Ascending aorta (tissue), 2 donors: Measurements from ENCODE around the gene UNC5C. TPM values are rescaled to one million over a fixed set of nuclear protein-coding genes. Genes with fewer than 3 reads are reported as not detected.

ENCODE experiments used
- DNase-seq, 2 donors: peaks; one replicate each; pipeline ENCODE4 v3.0.0-alpha.2; 2019; ENCODE audit warnings: low spot score in 2 of 2
- H3K27ac ChIP-seq, 2 donors: fragments of 200-600 bp; sonication (generic); one replicate each; pipeline ENCODE4 v1.5.1; 2016 to 2017; ENCODE audit warnings: mild to moderate bottlenecking in 1 of 2
- H3K27me3 ChIP-seq: fragments of 200-600 bp; sonication (generic); one replicate; pipeline ENCODE4 v1.5.1; 2017
- H3K36me3 ChIP-seq, 2 donors: fragments of 200-600 bp; sonication (generic); one replicate each; pipeline ENCODE4 v1.5.1; 2016
- H3K4me1 ChIP-seq, 2 donors: fragments of 200-600 bp; sonication (generic); one replicate each; pipeline ENCODE4 v1.5.1; 2016 to 2017; ENCODE audit warnings: mild to moderate bottlenecking in 1 of 2
- H3K4me3 ChIP-seq, 2 donors: fragments of 200-600 bp; sonication (generic); one replicate each; pipeline ENCODE4 v1.5.1; 2016 to 2017; ENCODE audit warnings: mild to moderate bottlenecking in 1 of 2
- H3K9me3 ChIP-seq, 2 donors: fragments of 200-600 bp; sonication (generic); one replicate each; pipeline ENCODE4 v1.5.1; 2016
- CTCF ChIP-seq, 3 experiments: fragments of 200-600 bp in 2 of 3; fragments of 450-650 bp in 1 of 3; sonication (generic) in 2 of 3; IDR thresholded peaks; one replicate each; pipeline ENCODE4 v1.5.1; 2016 to 2019; ENCODE audit warnings: antibody characterized with exemption in 3 of 3, mild to moderate bottlenecking in 1 of 3, moderate library complexity in 1 of 3
- intact Hi-C: fragments of 100-400 bp; cut with DNase I; formaldehyde crosslinking; loops from one replicate; pipeline ENCODE4 v1.15.1; 2023
- total RNA-seq: library from RNA; depleted of rRNA; stranded (reverse); fragments of >200 nt; gene quantifications from one replicate; pipeline ENCODE4 v1.1.0, GENCODE V29; 2016

UNC5C gene
- total RNA-seq, 1 donor from 2014 or later, result 13.3 TPM

DNA sequence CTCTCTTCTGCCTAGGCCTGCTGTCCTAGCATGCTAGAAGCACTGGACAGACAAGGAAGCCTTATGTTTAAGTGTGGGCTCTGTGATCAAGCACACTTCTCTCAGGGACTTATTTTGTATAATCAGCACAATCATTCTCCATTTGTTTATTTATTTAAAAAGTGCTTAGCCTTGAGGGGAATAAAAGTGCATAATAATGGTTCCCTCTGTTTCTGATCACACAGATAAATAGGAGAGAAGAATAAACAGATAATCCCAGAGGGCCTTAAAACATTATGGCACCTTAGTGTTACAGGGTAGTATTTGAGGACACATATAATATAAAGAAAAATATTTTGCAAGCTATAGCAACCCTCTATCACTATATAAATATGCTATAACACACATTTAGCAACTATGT, 146.5 kb downstream of the UNC5C start:
- Histone ChIP-seq H3K9me3 (no peaks in the 10 kb centered on the region), H3K36me3 (no peaks in the 10 kb centered on the region)
- no peak for DNase-seq

GRCh38 chr4:95398217-95398616, 150.6 kb downstream of the UNC5C start:
- no peaks in the 10 kb centered on the region for H3K27me3 ChIP-seq
- no peak for DNase-seq
- intact Hi-C loops, result no loop called here
- H3K9me3 ChIP-seq, result no peaks in the 10 kb centered on the region
- no peak overlapping the region for H3K4me3 ChIP-seq
- no peaks in the 10 kb centered on the region for H3K36me3 ChIP-seq
- H3K27ac ChIP-seq, result no peak overlapping the region
- peaks cover 0 to 2% of the 10 kb centered on the region in 2 donors for H3K4me1 ChIP-seq
- TF ChIP-seq CTCF (IDR thresholded peaks at IDR 0.05), result no peak

More for the DNA sequence above, 146.5 kb downstream of the UNC5C start:
- Histone ChIP-seq H3K27ac (no peak overlapping the region), H3K4me1 (no peaks in the 10 kb centered on the region), H3K4me3 (no peak overlapping the region), H3K27me3 (no peaks in the 10 kb centered on the region)
- no peak for TF ChIP-seq CTCF (IDR thresholded peaks at IDR 0.05)
- intact Hi-C loops, result no loop called here

- no peaks in the 10 kb centered on the region for H3K36me3 ChIP-seq
These were observed 153.9 kb downstream of the UNC5C start for GRCh38 chr4:95394752-95395306.

DNA sequence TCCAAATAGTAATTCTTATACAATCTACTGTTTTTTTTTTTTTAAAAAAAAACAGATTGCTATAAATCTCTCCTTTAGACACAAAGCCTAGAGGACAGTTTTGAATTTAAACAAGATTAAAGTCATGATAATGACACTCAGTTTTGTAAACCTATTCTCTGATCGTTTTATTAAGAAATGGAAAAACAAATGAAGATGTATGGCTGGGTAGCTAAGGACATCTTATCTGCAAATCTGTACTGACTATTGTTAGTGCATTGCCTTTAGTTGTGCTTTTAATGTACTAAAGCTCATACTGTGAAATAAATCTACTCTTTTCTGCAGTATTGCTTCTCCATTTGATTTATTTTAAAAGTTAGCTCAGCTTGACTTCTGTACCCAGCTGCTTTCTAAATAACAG, 155.0 kb downstream of the UNC5C start:
- no peak for TF ChIP-seq CTCF (IDR thresholded peaks at IDR 0.05)
- Histone ChIP-seq H3K4me1 (peaks cover 0 to 2% of the 10 kb centered on the region in 2 donors), H3K27me3 (no peaks in the 10 kb centered on the region), H3K36me3 (no peaks in the 10 kb centered on the region), H3K9me3 (no peaks in the 10 kb centered on the region), H3K27ac (no peak overlapping the region), H3K4me3 (no peak overlapping the region)
- no peak for DNase-seq
- intact Hi-C loops, result no loop called here

More at GRCh38 chr4:95394752-95395306, 153.9 kb downstream of the UNC5C start:
- H3K27me3 ChIP-seq, result no peaks in the 10 kb centered on the region
- no peaks in the 10 kb centered on the region for H3K9me3 ChIP-seq
- H3K4me3 ChIP-seq, result no peak overlapping the region
- TF ChIP-seq CTCF (IDR thresholded peaks at IDR 0.05), result no peak
- peaks cover 0 to 2% of the 10 kb centered on the region in 2 donors for H3K4me1 ChIP-seq
- DNase-seq, result no peak
- no peak overlapping the region for H3K27ac ChIP-seq
- intact Hi-C loops, result no loop called here

- DNase-seq, result no peak
- Histone ChIP-seq H3K36me3 (no peaks in the 10 kb centered on the region), H3K27me3 (no peaks in the 10 kb centered on the region), H3K9me3 (no peaks in the 10 kb centered on the region), H3K4me1 (no peaks in the 10 kb centered on the region), H3K27ac (no peak overlapping the region), H3K4me3 (no peak overlapping the region)
- intact Hi-C loops, result no loop called here
- no peak for TF ChIP-seq CTCF (IDR thresholded peaks at IDR 0.05)
These were observed 159.9 kb downstream of the UNC5C start for GRCh38 chr4:95388911-95389310.

DNA sequence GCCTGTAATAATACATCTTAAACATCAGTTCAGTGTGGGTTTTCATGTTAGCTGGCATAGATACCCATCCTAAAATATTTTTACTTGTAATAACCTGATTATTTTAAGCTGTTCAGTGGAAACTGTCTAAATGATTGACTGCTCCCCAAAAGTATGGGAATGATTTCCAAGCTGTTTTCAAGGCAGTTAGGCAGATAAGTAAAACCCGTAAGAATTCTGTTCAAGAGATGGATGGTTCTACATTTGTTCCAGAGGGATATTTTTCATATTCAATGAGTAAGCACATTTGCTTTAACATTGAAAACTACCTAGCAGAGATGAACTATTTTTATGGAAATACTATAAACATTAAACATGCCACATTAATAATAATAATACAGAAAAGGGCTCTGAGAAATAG, 161.1 kb downstream of the UNC5C start:
- H3K36me3 ChIP-seq, result no peaks in the 10 kb centered on the region
- H3K27me3 ChIP-seq, result no peaks in the 10 kb centered on the region
- H3K9me3 ChIP-seq, result no peaks in the 10 kb centered on the region
- DNase-seq, result no peak
- no peak overlapping the region for H3K27ac ChIP-seq
- H3K4me1 ChIP-seq, result no peaks in the 10 kb centered on the region
- intact Hi-C loops, result no loop called here
- TF ChIP-seq CTCF (IDR thresholded peaks at IDR 0.05), result no peak
- H3K4me3 ChIP-seq, result no peak overlapping the region
